GM21723 (cell line): ENCODE results near the gene RRBP1.

ENCODE experiments used
- ATAC-seq: cut with Tn5 transposase; IDR thresholded peaks from one replicate; pipeline ENCODE4 v1.9.1; 2021; ENCODE audit warnings: mild to moderate bottlenecking, moderate library complexity; ENCODE audit not compliant: unreplicated experiment

Gene RRBP1

GRCh38 chr20:17637985-17638640 lies 43.9 kb downstream of the RRBP1 start:
- ATAC-seq: no peak

DNA sequence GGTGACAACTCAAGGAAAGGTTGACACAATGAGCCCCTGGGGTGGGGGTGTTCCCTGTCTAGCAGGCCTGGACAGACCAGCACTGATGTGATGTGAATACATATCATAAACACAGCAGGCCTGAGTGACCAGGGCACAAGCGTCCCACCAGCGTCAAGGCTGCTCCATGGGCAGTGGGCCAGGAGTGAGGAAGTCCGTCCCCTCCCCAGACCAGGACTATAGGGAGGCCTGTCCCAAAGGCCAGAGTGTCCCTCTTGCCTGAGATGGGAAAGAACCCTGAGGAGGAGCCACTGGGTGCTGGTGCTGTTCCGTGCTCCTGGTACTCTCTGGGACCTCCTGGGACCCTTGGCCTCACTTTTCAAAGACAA lies 44.6 kb downstream of the RRBP1 start:
- no peak for ATAC-seq

- ATAC-seq: no peak
Observed at GRCh38 chr20:17636523-17637412, 45.3 kb downstream of the RRBP1 start.

DNA sequence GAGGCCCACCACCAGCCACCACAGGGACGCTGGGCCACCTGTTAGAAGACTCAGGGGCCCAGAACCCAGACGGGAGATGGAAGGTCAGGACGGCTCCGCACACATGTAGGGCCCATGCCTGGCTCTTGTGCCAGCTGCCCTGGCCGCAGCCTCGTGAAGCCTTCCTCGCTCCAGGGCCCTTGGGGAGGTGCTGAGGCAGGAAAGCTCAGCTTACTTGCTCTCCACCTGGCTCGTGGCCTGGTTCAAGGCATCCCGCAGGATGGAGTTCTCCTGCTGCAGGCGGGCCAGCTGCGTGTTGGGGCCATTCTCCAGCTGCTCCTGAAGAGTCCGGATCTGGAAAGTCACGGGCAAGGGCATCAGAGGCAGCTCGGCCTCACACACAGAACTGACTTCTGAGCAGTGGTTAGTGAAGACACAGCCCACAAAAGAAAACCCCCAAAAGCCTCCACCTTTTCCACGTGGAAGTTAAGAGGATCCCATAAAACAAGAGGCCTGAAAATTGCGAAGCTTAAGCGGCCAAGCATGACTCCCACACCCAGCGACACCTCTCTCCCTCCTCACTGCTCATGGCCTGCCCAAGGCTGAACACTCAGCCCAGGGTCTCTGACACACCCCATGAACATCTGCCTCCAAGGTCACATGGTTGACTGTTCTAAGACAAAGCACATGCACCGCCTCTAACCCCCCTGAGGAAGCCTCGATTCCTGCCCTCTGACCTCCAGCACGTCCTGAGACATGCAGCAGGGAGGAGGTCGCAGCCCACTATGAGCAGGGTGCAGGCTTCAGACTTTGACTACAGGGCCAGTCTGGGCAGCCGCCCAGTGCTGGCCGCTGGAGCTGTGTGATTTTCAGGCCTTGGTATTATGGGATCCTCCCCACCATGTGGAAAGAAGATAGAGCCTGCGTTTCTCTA lies 46.5 kb downstream of the RRBP1 start:
- ATAC-seq: no peak

DNA sequence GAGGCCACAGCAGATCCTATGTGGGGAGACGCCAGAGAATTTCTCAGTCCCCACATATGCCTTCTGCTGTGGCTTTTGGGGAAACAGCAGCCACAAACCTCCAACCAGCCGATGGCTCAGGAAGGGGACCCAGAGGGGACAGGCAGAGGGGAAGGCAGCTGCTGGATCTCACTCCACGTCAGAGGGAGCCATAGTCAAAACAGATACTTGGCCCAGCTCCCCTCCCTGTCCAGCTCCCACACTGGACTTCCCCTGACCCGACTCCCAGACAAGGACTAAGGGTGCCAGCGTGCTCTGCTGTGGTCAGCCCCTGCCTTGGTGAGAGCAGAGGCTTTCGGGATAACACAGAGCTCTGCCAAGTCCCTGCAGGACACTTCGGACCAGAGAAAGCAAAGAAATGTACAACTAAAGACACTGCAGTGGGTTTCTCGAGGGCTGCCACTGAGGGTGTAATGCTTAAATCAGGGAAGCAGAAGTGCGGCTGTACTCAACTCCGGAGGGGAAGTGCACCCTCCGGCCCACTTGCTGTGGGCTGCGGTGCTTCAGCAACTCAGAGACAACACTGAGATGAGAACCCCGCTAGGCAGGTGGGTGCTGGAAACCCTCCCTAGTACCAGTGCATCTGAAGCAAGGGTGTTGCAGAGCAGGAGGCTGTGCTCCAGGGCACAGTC lies 47.2 kb downstream of the RRBP1 start:
- no peak for ATAC-seq

DNA sequence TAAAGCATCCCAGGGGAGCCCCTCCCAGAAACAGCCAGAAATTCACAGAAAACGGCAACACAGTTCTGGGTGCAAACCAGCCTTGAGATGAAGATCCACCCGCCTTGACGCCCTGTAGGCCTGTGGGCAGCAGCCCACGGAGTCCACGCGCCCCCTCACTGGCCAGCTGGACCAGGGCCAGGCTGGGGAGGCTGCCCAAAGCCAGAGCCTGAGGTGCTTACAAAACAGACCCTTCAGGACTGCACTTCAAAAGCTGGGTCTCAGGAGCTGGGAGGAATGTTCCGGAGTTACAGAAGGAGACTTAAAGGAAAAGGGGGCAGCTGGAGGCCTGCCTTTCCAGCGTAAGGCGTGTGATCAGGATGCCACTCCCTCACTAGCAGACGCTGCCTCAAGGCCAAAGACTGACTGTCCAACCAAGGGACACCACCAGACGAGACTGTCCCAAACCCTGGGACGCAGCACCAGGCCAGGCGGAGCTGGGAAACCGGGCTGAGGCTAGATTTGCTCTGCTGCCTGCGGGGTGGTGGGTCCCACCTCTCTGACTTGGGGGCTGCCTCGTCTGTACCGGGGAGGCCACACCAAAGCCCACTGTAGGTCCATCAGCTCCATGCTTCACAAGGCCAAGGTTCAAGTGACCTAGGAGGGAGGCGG lies 48.1 kb downstream of the RRBP1 start:
- no peak for ATAC-seq

DNA sequence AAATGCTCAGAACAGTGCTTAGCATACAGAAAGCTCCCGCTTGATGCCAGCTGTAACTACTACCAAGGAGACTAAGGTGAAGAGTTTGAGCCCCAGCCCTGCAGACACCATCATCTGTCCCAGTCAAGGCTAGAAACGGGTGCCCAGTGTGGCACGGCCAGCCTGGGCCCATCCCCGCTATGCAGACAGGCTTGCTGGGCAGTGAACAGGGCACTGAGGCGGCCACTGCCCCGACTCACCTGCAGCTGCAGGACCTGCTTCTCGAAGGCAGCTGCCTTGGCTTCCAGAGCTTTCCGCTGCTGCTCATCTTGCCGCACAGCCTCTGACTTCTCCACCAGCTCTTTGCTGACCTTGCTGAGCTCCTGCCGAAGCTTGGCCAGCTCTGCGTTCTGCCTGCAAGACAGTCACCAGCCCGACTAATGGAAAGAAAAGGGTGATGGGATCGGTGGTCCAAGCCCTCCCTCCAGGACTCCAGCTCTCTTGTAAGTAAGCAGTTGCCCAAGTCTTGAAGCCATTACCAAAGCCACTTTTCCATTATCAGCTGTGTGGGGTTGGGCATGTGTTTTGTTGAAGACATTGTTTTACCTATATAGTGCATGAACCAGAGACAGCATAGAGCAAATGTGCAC lies 48.7 kb downstream of the RRBP1 start:
- ATAC-seq: no peak

DNA sequence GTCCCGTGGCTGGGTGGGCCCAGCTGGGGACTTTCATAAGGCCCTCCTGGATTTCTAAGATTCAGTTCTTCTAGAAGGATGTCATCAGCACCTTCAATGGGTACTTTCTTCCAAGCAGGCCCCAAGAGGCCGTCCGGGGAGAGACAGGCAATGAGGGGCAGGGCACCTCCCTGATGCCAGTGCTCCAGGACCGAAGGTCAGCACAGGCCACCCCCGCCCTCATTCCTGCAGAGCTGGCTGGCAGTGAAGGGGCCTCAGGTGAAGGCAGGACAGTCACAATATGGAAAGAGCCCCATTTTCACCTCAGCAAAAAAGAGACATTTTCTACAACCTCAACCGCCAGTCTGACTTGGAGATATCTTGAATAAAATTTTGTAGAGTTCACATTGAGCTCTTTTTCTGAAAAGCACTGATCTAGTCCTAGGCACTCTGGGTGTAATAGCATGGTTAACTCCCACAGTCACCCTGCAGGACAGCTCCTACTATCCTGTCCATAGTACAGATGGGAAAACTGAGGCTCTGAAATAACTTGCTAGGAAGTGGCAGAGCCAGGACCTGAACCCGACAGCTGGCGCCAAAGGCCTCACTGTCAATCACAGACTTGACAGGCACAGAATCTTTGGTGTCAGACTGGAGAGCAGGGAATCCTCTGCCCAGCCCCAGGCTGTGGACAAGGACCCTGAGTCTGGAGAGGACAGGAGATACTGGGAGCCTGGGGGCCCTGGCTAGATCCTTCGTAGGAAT lies 50.3 kb downstream of the RRBP1 start:
- ATAC-seq: no peak

DNA sequence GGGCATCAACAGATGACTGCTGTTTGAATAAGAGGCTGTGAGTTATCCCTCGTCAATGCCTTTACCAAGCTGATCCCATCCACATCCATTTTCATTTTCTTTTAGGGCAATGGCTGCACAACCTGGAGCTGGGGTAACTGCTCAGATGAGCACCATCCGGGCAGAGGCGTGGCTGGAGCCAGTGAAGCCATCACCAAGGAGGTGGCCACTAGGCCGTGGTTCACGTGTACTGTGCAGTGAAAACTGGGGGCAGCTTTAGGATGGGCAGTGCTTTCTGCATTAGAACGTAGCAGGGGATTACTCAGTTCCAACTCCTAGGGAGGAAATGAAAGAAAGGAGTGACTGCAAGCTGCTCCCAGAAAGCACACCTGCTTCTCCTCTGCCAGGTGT lies 51.2 kb downstream of the RRBP1 start:
- ATAC-seq: no peak

GRCh38 chr20:17630151-17630805 lies 51.8 kb downstream of the RRBP1 start:
- no peak for ATAC-seq

DNA sequence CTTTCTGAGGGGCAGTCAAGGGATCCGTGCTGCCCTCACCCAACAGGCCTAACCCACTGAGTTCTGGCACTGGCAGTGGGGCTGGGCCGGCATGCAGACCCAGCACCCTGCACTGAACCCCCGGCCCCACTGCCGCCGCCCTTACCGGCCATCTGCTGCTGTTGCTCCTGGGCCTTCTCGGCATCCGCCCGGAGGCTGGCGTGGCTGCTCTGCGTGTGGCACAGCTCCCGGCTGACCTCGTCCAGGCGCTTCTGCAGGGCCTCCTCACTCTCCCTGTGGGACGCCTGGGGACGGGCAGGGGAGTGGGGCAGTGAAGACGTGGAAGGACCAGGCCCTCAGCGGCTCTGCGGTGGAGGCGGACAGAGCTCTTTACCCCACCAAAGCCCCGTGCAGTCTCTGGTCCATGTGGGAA lies 52.4 kb downstream of the RRBP1 start:
- ATAC-seq: no peak

GRCh38 chr20:17629025-17629424 lies 53.0 kb downstream of the RRBP1 start:
- no peak for ATAC-seq

GRCh38 chr20:17628101-17628841 lies 53.8 kb downstream of the RRBP1 start:
- ATAC-seq: no peak

GRCh38 chr20:17627101-17627955 lies 54.7 kb downstream of the RRBP1 start:
- ATAC-seq: no peak

GRCh38 chr20:17626217-17627007 lies 55.6 kb downstream of the RRBP1 start:
- ATAC-seq: no peak
